DOHH2 (cell line): ENCODE results near the gene MAPK11.

Experiments used
- H3F3A ChIP-seq: fragments of 200-600 bp; sonication (generic), shearing (Covaris generic); 2 replicates; pipeline ENCODE4 v1.6.0; 2016; ENCODE audit warnings: antibody characterized with exemption, mild to moderate bottlenecking; ENCODE audit not compliant: control insufficient read depth, insufficient read depth
- H3K27ac ChIP-seq: fragments of 200-600 bp; sonication (generic); 2 replicates; pipeline ENCODE4 v1.5.1; 2014; ENCODE audit warnings: low read depth, mild to moderate bottlenecking, low read length, moderate library complexity
- H3K27me3 ChIP-seq: fragments of 200-600 bp; sonication (generic); 2 replicates; pipeline ENCODE4 v1.6.1; 2014; ENCODE audit warnings: mild to moderate bottlenecking, low read length, mixed read lengths; ENCODE audit not compliant: control insufficient read depth
- H3K36me3 ChIP-seq: fragments of 200-600 bp; sonication (generic); 2 replicates; pipeline ENCODE4 v1.6.1; 2014; ENCODE audit warnings: mild to moderate bottlenecking, low read length, moderate library complexity, mixed read lengths; ENCODE audit not compliant: control insufficient read depth
- H3K4me1 ChIP-seq: fragments of 200-600 bp; sonication (generic); 2 replicates; pipeline ENCODE4 v1.6.1; 2014; ENCODE audit warnings: mild to moderate bottlenecking, low read length, mixed read lengths; ENCODE audit not compliant: control insufficient read depth
- H3K4me2 ChIP-seq: fragments of 200-600 bp; sonication (generic); 2 replicates; pipeline ENCODE4 v1.6.0; 2014; ENCODE audit warnings: mild to moderate bottlenecking, low read length, moderate library complexity
- H3K4me3 ChIP-seq: fragments of 200-600 bp; sonication (generic); 2 replicates; pipeline ENCODE4 v1.5.1; 2014; ENCODE audit warnings: mild to moderate bottlenecking, low read length, mixed read lengths
- H3K79me2 ChIP-seq: fragments of 200-600 bp; sonication (generic); 2 replicates; pipeline ENCODE4 v1.6.1; 2014; ENCODE audit warnings: mild to moderate bottlenecking, low read length, mixed read lengths; ENCODE audit not compliant: control insufficient read depth
- H3K9me2 ChIP-seq: fragments of 200-600 bp; sonication (generic); replicated peaks from 2 replicates; pipeline ENCODE4 v1.6.1; 2014; ENCODE audit warnings: mild to moderate bottlenecking, low read length, mixed read lengths; ENCODE audit not compliant: control insufficient read depth
- H3K9me3 ChIP-seq: fragments of 200-600 bp; sonication (generic); 2 replicates; pipeline ENCODE4 v1.6.1; 2014; ENCODE audit warnings: antibody characterized with exemption, low read length, mixed read lengths; ENCODE audit not compliant: control insufficient read depth, insufficient read depth
- H4K20me1 ChIP-seq: fragments of 200-600 bp; sonication (generic); 2 replicates; pipeline ENCODE4 v1.6.0; 2014; ENCODE audit warnings: low read depth, mild to moderate bottlenecking, antibody characterized with exemption, low read length, moderate library complexity; ENCODE audit not compliant: control insufficient read depth, insufficient read depth
- EZH2phosphoT487 ChIP-seq: fragments of 200-600 bp; sonication (generic); IDR thresholded peaks from 2 replicates; pipeline ENCODE4 v1.6.1; 2017; ENCODE audit warnings: borderline replicate concordance, mild to moderate bottlenecking, antibody characterized with exemption, low read length, moderate library complexity, mixed read lengths
- TF ChIP-seq, protein P1 (sequence below): fragments of 200-600 bp; sonication (generic); IDR thresholded peaks from one replicate; pipeline ENCODE4 v1.5.1; 2014; ENCODE audit warnings: antibody characterized with exemption, mild to moderate bottlenecking, low read depth, low read length; ENCODE audit not compliant: poor library complexity, severe bottlenecking

MAPK11 gene

GRCh38 chr22:50216684-50217520 is 53.3 kb downstream of the MAPK11 start:
- H3K9me3 ChIP-seq, result no peaks in the 10 kb centered on the region
- H3K27ac ChIP-seq, result no peak overlapping the region
- no peak for TF ChIP-seq EZH2phosphoT487
- TF ChIP-seq, protein P1, sequence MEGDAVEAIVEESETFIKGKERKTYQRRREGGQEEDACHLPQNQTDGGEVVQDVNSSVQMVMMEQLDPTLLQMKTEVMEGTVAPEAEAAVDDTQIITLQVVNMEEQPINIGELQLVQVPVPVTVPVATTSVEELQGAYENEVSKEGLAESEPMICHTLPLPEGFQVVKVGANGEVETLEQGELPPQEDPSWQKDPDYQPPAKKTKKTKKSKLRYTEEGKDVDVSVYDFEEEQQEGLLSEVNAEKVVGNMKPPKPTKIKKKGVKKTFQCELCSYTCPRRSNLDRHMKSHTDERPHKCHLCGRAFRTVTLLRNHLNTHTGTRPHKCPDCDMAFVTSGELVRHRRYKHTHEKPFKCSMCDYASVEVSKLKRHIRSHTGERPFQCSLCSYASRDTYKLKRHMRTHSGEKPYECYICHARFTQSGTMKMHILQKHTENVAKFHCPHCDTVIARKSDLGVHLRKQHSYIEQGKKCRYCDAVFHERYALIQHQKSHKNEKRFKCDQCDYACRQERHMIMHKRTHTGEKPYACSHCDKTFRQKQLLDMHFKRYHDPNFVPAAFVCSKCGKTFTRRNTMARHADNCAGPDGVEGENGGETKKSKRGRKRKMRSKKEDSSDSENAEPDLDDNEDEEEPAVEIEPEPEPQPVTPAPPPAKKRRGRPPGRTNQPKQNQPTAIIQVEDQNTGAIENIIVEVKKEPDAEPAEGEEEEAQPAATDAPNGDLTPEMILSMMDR, result no peak
- no peaks in the 10 kb centered on the region for H3F3A ChIP-seq
- no peak overlapping the region for H3K4me3 ChIP-seq
- H4K20me1 ChIP-seq, result peaks cover 3% of the 10 kb centered on the region; the same call in 1 of the 2 replicates
- no peaks in the 10 kb centered on the region for H3K27me3 ChIP-seq
- H3K4me2 ChIP-seq, result no peak overlapping the region
- H3K4me1 ChIP-seq, result no peaks in the 10 kb centered on the region
- no peaks in the 10 kb centered on the region for H3K9me2 ChIP-seq
- peaks cover 40% of the 10 kb centered on the region for H3K79me2 ChIP-seq
- H3K36me3 ChIP-seq, result peaks cover 93% of the 10 kb centered on the region

DNA sequence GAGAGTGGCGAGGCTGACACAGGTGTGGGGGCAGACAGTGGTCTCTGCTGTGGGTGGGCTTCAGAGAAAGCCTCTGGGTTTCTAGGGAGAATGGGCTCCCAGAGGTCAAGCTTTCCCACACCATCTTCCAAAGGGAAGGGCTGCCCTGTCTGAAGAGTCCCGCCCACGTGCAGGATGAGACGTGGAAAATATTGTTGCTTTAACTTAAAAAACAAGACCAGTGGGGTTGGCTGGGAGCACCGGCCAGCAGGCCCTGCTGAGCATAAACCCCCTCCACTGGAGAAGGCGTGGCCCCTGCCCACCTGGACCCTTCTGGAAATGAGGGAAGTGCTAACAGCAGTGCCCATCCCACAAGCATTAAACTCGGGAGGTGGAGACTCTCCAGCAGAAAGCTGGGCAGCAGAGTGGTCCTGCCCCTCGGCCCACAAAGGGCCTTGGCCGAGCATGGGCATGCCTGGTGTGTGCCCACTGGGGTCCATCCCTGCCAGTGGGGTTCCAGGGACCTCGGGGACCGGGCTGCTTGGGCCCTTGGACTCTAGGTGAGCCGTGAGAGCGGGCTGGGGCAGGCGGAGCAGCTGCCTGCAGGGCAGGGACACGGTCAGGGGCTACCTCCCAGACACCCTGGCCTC is 54.0 kb downstream of the MAPK11 start:
- Histone ChIP-seq H3K36me3 (peaks cover 90% of the 10 kb centered on the region), H3K4me2 (no peak overlapping the region), H3K4me1 (no peaks in the 10 kb centered on the region)

DNA sequence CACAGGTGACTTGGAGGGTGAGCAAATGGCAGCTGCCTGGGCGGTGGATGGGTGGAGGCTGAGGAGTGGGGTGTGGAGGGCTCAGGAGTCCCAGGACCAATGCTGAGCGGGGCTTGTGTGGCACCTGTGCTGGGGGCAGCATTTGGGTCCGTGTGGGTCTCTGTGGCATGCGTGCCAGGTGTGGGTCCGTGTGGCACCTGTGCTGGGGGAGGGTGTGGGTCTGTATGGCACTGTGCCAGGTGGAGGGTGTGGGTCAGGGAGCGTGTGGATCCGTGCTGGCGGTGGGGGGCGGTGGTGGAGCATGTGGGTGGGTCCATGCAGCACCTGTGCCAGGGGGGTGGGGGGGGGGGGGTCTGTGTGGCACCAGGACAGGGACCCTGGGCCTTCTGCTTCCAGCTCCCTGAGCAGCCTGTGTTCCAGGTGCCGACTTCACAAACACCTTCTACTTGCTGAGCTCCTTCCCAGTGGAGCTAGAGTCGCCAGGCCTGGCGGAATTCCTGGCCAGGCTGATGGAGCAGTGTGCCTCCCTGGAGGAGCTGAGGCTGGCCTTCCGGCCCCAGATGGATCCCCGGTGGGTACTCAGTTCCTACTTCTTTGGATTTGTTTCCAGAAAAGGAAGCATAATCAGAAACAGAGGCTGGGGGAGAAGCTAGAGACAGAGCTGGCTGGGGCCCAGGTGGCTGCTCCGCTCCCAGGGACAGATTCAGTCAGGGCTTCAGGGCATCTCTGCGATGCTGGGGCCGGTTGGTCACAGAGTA is 54.7 kb downstream of the MAPK11 start:
- no peaks in the 10 kb centered on the region for H3K9me3 ChIP-seq
- peaks cover 90% of the 10 kb centered on the region for H3K36me3 ChIP-seq
- no peaks in the 10 kb centered on the region for H3K27me3 ChIP-seq
- H3K27ac ChIP-seq, result no peak overlapping the region
- TF ChIP-seq, protein P1, result no peak
- H3K9me2 ChIP-seq, result no peaks in the 10 kb centered on the region
- peaks cover 4% of the 10 kb centered on the region; the same call in 1 of the 2 replicates for H4K20me1 ChIP-seq
- no peak overlapping the region for H3K4me3 ChIP-seq
- no peaks in the 10 kb centered on the region for H3K4me1 ChIP-seq
- peaks cover 54% of the 10 kb centered on the region for H3K79me2 ChIP-seq
- no peaks in the 10 kb centered on the region for H3F3A ChIP-seq
- H3K4me2 ChIP-seq, result no peak overlapping the region

More for the DNA sequence above, 54.0 kb downstream of the MAPK11 start:
- TF ChIP-seq, protein P1, result no peak
- no peak for TF ChIP-seq EZH2phosphoT487
- H3K9me2 ChIP-seq, result no peaks in the 10 kb centered on the region
- peaks cover 3% of the 10 kb centered on the region; the same call in 1 of the 2 replicates for H4K20me1 ChIP-seq
- H3K79me2 ChIP-seq, result peaks cover 47% of the 10 kb centered on the region
- no peak overlapping the region for H3K27ac ChIP-seq
- no peaks in the 10 kb centered on the region for H3K27me3 ChIP-seq
- H3K4me3 ChIP-seq, result no peak overlapping the region
- no peaks in the 10 kb centered on the region for H3K9me3 ChIP-seq
- no peaks in the 10 kb centered on the region for H3F3A ChIP-seq
